ENCODE measurements around the gene IL19.

DNA sequence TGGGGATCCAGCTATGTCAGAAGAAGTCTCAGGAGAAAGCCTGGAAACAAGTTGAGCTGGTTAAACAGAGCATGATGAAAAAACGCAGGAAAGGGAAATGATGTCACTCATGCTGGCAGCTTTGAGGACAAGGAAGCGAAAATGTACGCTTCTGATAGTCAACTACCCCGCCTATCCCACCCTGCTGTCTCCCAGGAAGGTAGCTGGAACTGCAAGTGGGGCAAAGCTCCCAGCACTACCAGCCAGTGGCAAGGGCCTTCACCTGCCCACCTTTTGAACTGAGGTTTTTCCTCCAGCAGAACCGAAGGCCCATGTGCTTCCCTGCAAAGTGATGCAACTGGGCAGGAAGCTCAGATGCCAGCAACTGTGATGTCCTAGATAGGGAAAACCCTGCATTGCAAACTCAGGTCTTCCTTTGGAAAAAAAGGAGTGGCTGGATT, 88.5 kb downstream of the IL19 start:
- TF ChIP-seq POLR2A (IDR thresholded peaks at IDR 0.05; ENCODE audit: low read depth, low read length) (no peak), POLR2AphosphoS5 (IDR thresholded peaks at IDR 0.05; ENCODE audit: low read depth, low read length) (no peak), TAF1 (IDR thresholded peaks at IDR 0.05; ENCODE audit: low read depth, low read length) (no peak), SPI1 (IDR thresholded peaks at IDR 0.05; ENCODE audit: low read depth, low read length) (no peak), PAX5 (IDR thresholded peaks at IDR 0.05; ENCODE audit: insufficient read depth, low read length, severe bottlenecking) (no peak)
